DMS 273 (cell line): ENCODE data around the gene XKR8.
A peak's percentile ranks its signal among the peaks of the same experiment; 100 is the strongest.

Experiments
- DNase-seq: peaks from one replicate; lab custom pipeline; 2025; ENCODE audit not compliant: unreplicated experiment; lab: John Stamatoyannopoulos, UW

Gene XKR8

GRCh38 chr1:27959792-27960603, at the start of gene XKR8:
Gene XKR8 (plus strand): TSS chr1:27959973. CDS start chr1:27960070, 97 bp downstream.
- peak; percentile 87 for DNase-seq

- DNase-seq = no peak
Observed at GRCh38 chr1:27912429-27912828, 47.3 kb upstream of the XKR8 start.

- no peak for DNase-seq
Observed at GRCh38 chr1:27915082-27915575, 44.6 kb upstream of the XKR8 start.

- no peak for DNase-seq
Observed at GRCh38 chr1:27922272-27922671, 37.5 kb upstream of the XKR8 start.

GRCh38 chr1:27928216-27928954, 31.4 kb upstream of the XKR8 start:
- no peak for DNase-seq

GRCh38 chr1:27931184-27931583, 28.6 kb upstream of the XKR8 start:
- DNase-seq = no peak

GRCh38 chr1:27931759-27932158, 28.0 kb upstream of the XKR8 start:
- peak; percentile 14 for DNase-seq

GRCh38 chr1:27934818-27935549, 24.8 kb upstream of the XKR8 start, which contains the start of gene SMPDL3B:
Gene SMPDL3B (plus strand): TSS chr1:27935000. CDS start chr1:27935184, 184 bp downstream.
- DNase-seq = peak; percentile 58

GRCh38 chr1:27935721-27936120, 24.1 kb upstream of the XKR8 start:
- DNase-seq = peak; percentile 28

GRCh38 chr1:27936370-27936769, 23.4 kb upstream of the XKR8 start:
- DNase-seq = no peak

- DNase-seq = no peak
Observed at GRCh38 chr1:27937524-27937836, 22.3 kb upstream of the XKR8 start.

GRCh38 chr1:27938488-27938887, 21.3 kb upstream of the XKR8 start:
- no peak for DNase-seq

- peak; percentile 73 for DNase-seq
Observed at GRCh38 chr1:27940297-27940696, 19.5 kb upstream of the XKR8 start.

- DNase-seq = peak; percentile 17
Observed at GRCh38 chr1:27940870-27941560, 18.8 kb upstream of the XKR8 start.

- no peak for DNase-seq
Observed at GRCh38 chr1:27941671-27942540, 17.9 kb upstream of the XKR8 start.

GRCh38 chr1:27945020-27945419, 14.8 kb upstream of the XKR8 start:
- no peak for DNase-seq

GRCh38 chr1:27949027-27949426, 10.7 kb upstream of the XKR8 start:
- no peak for DNase-seq

- DNase-seq = no peak
Observed at GRCh38 chr1:27951396-27951795, 8.4 kb upstream of the XKR8 start.

- no peak for DNase-seq
Observed at GRCh38 chr1:27952147-27952546, 7.6 kb upstream of the XKR8 start.

- no peak for DNase-seq
Observed at GRCh38 chr1:27954186-27954585, 5.6 kb upstream of the XKR8 start.
